Measurements from ENCODE around the gene UNK. TPM values are rescaled to one million over a fixed set of nuclear protein-coding genes. Genes with fewer than 3 reads are reported as not detected.

The UNK gene
- total and polyA plus RNA-seq, 2 of the 13 experiments (the other 11 are each of a cell fraction or from before 2014, with no cell fraction given), result 31.6 to 33.0 TPM

DNA sequence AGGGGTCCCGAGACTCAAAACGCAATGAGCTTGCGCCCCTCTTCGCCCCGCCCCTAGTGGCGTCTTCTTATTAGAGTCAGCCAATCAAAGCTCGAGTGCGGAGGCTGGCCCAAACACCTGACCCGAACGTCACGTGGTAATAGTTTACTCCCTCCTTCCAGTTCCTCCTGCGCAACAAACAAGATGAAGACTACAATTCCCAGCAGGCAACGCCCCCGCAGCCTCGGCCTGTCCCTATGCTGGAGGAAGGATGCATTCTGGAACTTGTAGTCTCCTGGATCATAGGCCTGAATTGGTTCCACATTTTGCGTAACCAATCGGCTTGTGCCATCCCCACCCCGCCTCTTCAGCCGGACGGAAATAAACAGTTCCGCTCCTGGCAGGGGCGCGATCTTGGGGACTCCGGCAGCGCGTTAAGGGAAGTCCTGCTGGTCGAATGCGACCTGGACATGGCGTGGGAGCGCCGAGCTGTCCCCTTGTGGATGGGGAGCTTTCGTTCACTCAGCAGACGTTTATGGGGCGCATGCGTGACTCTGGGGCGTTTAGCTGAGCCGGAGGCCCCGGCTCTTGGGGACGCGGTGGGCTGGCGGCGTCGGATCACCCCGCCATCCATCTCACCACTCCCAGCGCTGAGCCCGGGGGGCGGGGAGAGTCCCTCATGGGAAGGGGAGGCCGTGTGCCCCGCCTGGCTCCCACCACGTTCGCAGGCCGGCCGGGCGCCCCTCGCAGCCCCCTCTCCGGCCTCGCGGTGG lies 70.9 kb downstream of the UNK start, which contains the start of gene WBP2 (continued):
- TF ChIP-seq TGIF2 (CRISPR knock-in tag; IDR thresholded peaks at IDR 0.05) (peak; percentile 83), MTA1 (CRISPR knock-in tag; IDR thresholded peaks at IDR 0.05; ENCODE audit: borderline replicate concordance) (peak; percentile 55; the same call in 1 of the 2 replicates), PTBP1 (IDR thresholded peaks at IDR 0.05; ENCODE audit: low read depth, low read length, poor library complexity, severe bottlenecking) (no peak), MATR3 (CRISPR knock-in tag; IDR thresholded peaks at IDR 0.05) (no peak), ZBTB38 (CRISPR knock-in tag; IDR thresholded peaks at IDR 0.05) (peak; percentile 89), PAF1 (CRISPR knock-in tag; IDR thresholded peaks at IDR 0.05) (no peak), FLYWCH1 (CRISPR knock-in tag; IDR thresholded peaks at IDR 0.05) (no peak), SIN3A (IDR thresholded peaks at IDR 0.05; ENCODE audit: borderline replicate concordance, low read depth, low read length) (peak; percentile 91), ZBED4 (CRISPR knock-in tag; IDR thresholded peaks at IDR 0.05; ENCODE audit: borderline replicate concordance) (peak; percentile 33), HNRNPK (IDR thresholded peaks at IDR 0.05; ENCODE audit: low read depth, low read length, poor library complexity, severe bottlenecking) (peak; percentile 25), RNF219 (CRISPR knock-in tag; IDR thresholded peaks at IDR 0.05) (no peak; the same call in 1 of the 2 replicates), ZFY (CRISPR knock-in tag; IDR thresholded peaks at IDR 0.05) (peak; percentile 89), ZNF577 (CRISPR knock-in tag; IDR thresholded peaks at IDR 0.05; ENCODE audit: borderline replicate concordance, low read depth) (no peak), NAIF1 (CRISPR knock-in tag; IDR thresholded peaks at IDR 0.05; ENCODE audit: borderline replicate concordance) (peak; percentile 100), SIX1 (CRISPR knock-in tag; IDR thresholded peaks at IDR 0.05; ENCODE audit: borderline replicate concordance) (no peak; the same call in 1 of the 2 replicates), ZNF782 (CRISPR knock-in tag; IDR thresholded peaks at IDR 0.05; ENCODE audit: borderline replicate concordance) (peak; percentile 95)
- TF ChIP-seq, protein P1, sequence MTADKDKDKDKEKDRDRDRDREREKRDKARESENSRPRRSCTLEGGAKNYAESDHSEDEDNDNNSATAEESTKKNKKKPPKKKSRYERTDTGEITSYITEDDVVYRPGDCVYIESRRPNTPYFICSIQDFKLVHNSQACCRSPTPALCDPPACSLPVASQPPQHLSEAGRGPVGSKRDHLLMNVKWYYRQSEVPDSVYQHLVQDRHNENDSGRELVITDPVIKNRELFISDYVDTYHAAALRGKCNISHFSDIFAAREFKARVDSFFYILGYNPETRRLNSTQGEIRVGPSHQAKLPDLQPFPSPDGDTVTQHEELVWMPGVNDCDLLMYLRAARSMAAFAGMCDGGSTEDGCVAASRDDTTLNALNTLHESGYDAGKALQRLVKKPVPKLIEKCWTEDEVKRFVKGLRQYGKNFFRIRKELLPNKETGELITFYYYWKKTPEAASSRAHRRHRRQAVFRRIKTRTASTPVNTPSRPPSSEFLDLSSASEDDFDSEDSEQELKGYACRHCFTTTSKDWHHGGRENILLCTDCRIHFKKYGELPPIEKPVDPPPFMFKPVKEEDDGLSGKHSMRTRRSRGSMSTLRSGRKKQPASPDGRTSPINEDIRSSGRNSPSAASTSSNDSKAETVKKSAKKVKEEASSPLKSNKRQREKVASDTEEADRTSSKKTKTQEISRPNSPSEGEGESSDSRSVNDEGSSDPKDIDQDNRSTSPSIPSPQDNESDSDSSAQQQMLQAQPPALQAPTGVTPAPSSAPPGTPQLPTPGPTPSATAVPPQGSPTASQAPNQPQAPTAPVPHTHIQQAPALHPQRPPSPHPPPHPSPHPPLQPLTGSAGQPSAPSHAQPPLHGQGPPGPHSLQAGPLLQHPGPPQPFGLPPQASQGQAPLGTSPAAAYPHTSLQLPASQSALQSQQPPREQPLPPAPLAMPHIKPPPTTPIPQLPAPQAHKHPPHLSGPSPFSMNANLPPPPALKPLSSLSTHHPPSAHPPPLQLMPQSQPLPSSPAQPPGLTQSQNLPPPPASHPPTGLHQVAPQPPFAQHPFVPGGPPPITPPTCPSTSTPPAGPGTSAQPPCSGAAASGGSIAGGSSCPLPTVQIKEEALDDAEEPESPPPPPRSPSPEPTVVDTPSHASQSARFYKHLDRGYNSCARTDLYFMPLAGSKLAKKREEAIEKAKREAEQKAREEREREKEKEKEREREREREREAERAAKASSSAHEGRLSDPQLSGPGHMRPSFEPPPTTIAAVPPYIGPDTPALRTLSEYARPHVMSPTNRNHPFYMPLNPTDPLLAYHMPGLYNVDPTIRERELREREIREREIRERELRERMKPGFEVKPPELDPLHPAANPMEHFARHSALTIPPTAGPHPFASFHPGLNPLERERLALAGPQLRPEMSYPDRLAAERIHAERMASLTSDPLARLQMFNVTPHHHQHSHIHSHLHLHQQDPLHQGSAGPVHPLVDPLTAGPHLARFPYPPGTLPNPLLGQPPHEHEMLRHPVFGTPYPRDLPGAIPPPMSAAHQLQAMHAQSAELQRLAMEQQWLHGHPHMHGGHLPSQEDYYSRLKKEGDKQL (CRISPR knock-in tag; IDR thresholded peaks at IDR 0.05; ENCODE audit: low read depth), result no peak

All from HepG2 (cell line).